Ecto neural progenitor cell (in vitro differentiated cells): ENCODE measurements around the gene OLFM1.

Experiments
- DNase-seq: peaks from one replicate; pipeline ENCODE4 v3.0.0-alpha.2; 2018; ENCODE audit warnings: low spot score

Gene OLFM1

GRCh38 chr9:135090081-135090480 is 2.6 kb downstream of the OLFM1 start:
- DNase-seq = no peak

- DNase-seq = peak; percentile 63
Observed at GRCh38 chr9:135090547-135090946, 3.1 kb downstream of the OLFM1 start.

GRCh38 chr9:135091545-135091944 is 4.1 kb downstream of the OLFM1 start:
- DNase-seq = no peak

GRCh38 chr9:135093111-135093510 is 5.6 kb downstream of the OLFM1 start:
- no peak for DNase-seq

- no peak for DNase-seq
Observed at GRCh38 chr9:135093911-135094584, 6.6 kb downstream of the OLFM1 start.

- DNase-seq = no peak
Observed at GRCh38 chr9:135095470-135096407, 8.3 kb downstream of the OLFM1 start.

GRCh38 chr9:135096408-135096895 is 9.0 kb downstream of the OLFM1 start:
- DNase-seq = no peak

GRCh38 chr9:135098400-135099105 is 11.1 kb downstream of the OLFM1 start:
- peak; percentile 77 for DNase-seq

GRCh38 chr9:135099574-135099973 is 12.1 kb downstream of the OLFM1 start:
- DNase-seq = no peak

- DNase-seq = no peak
Observed at GRCh38 chr9:135100241-135100681, 12.8 kb downstream of the OLFM1 start.

DNA sequence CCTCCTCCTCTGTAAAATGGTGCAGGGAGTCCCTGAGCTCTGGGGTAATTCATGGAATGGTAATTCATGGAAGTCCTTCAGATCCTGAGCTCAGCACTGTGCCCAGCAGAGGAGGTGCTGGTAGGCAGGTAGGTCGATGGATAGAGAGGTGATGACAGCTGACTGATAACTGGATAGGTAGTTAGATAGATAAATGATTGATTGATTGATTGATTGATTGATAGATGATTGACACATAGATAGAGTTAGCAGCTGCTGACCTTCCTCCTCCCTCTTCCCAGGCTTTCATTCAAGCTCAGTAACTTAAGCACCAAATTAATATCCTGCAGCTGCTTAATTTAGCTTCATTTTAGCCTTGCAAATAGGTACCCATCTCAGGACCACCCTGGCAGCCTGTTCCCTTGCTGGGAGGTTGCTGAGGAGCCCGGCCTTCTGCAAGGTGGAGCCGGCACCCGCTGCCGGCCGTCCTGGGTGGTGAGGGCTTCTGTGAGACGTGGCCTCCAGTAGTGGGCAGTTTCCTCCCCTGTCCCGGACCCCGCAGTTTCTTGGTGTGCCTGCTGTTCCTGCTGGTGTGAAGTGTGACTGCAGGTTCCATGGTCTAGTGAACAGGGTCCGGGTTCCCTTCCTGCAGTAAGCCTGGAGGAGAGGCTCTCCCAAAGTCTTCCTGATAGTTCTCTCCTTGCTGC is 13.4 kb downstream of the OLFM1 start:
- DNase-seq = no peak

DNA sequence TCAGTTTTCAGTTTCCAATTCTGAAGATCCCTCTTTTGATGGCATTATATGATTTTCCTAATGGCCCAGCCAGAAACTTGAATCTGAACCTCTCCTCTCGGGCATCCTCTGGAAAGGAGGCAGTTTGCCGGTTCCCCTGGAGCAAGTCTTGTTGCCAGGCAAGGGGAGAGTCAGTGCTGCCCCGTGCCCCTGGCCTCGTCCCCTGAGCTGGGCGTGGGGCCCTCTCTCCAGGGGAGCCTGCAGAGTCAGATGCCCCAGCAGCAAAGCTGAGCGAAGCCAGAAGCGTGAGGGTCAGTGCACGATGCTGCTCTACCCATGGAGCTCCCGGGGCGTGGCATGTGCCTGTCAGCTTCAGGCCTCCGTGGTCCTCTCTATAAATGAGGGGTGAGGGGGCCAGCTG is 14.0 kb downstream of the OLFM1 start:
- DNase-seq = no peak

DNA sequence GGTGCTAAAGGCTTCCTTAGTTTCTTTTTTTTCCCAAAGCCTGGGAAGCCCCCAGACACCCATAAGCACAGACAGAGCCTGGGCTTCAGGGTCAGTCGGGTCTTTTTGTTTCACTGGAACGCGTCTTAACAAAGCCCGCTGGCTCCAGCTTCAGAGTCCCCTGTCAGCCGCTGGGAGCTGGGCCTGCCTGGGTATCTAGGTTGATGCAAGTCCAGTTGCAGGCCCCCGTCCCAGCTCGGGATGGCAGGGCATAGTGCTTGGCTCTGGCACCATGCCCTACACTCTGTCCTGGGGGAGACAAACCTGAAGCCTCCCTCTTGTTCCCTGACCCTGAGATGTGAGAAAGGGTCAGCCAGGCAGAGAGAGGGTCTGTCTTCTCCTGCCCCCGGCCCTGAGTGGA is 14.5 kb downstream of the OLFM1 start:
- DNase-seq = no peak

- no peak for DNase-seq
Observed at GRCh38 chr9:135102331-135102730, 14.9 kb downstream of the OLFM1 start.

- no peak for DNase-seq
Observed at GRCh38 chr9:135103001-135103446, 15.6 kb downstream of the OLFM1 start.

DNA sequence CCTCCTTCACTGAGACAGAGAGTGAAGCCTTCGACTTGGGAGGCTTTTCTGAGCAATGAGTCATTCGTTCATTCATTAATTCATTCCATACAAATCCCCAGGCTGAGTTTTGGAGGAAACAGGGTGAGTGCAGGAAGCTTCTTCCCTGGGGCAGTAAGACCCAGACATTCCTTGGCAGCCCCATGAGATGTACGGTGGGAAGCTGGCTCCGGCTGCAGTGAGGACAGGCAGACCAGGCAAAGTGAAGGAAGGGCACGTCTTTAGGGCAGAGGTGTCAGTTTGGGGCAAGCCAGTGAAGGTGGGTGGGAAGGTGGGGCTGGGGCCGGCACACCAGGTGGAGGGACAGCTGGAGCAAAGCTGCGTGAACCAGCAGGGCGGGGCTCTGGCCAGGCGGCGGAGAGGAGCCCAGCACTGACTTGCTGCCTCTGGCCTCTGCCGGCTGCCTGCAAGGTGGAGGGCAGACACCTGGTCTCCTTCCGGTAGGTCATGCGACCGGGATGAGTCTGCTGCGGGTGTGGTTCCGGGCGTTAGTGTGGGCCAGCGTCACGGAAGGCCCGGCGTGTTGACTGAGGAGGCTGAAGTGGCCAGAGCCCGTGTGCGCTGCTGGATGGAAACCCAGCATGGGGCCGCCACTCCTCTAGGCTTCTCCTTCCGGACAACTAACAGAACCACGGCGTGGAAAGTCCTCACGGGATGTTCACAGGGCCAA is 16.6 kb downstream of the OLFM1 start:
- DNase-seq = no peak

DNA sequence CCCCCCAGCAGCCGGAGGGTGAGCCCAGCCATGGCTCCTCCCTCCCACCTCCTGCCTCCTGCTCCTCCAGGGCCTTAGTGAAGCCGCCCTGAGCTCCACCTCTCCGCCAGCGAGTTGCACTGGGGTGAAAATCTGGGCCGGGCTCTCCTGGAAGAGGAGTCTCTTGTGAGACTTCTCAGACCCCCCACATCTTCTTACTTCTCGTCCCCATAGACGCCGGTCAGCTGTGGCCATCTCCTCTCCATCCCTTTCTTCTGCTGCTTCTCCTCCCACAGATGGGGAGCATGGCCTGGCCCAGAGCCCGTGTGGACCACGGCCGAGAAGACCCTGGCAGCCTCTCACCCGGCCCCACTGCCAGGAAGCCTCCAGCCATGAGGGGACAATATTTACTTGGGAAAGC is 17.3 kb downstream of the OLFM1 start:
- DNase-seq = no peak

DNA sequence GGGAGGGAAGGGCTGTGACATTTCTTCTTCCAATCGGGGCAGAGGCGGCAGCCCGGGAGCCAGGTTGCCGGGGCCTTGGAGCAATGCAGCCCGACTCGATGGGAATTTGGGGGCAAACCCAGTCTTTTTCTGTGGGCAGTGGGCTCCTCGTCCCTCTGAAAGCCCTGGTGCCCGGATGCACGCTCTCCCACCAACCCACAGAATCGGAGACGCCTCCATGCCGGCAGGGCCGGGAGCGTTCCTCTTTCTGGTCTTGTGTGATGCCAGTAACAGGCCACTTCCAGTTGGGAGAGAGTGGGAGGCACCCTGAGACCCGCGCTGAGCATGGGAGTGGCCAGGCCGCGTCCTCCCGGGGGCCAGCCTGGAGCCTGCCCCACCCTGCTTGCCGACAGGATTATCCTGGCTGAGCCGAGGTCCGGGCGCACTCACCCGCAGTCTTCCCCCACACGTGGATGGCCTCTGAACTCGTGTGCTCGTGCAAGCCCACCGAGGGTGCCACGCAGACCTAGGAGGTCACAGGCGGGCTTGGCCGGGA is 17.8 kb downstream of the OLFM1 start:
- DNase-seq = no peak

GRCh38 chr9:135105938-135106491 is 18.5 kb downstream of the OLFM1 start:
- DNase-seq = no peak

DNA sequence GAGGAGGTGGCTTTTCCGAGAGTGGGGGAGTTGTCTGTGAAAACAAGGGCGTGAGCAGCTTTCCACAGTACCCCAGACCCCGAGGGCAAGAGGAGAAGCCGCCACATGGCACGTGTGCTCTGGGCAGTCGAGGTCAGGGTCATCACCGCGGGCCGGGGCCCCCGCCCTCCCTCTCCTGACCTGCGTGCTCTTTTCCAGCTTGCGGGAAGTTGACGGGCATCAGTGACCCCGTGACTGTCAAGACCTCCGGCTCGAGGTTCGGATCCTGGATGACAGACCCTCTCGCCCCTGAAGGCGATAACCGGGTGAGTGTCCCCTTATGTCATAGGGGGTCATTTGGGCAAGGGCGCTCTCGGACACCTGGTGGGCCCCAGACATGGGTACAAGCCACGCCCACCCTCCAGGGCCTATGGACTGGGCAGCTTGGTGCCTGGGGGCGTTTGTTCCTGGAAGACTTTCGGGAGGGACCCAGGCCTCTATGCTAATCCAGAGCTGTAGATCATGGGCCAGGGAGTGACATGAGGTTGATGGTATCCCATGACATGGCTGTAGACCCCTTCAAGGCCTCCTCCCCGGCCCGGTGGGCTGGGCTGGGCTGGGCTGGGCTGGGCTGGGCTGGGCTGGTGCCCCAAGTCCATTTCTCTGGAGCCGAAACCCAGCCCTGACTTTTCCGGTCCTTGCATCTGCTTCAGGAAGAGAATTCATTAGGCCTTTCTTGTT is 19.2 kb downstream of the OLFM1 start:
- DNase-seq = no peak
